Stimulated activated CD4-positive, alpha-beta T cell treated with anti-CD3 and anti-CD28 coated beads, TNF-alpha, amount 100 ng/mL, for 1 hour (primary cell): ENCODE measurements around the gene SART1.
A peak's percentile ranks its signal among the peaks of the same experiment; 100 is the strongest.
"Not testable (repeated sequence)": the region's sequence is repeated elsewhere in the genome, so short reads cannot be mapped to it uniquely, and the experiment has no call there.

Experiments used
- DNase-seq, 3 donors: peaks; one replicate each; pipeline ENCODE4 v3.0.0-alpha.2; 2020; ENCODE audit warnings: low read depth in 3 of 3, low spot score in 1 of 3

SART1 gene

DNA sequence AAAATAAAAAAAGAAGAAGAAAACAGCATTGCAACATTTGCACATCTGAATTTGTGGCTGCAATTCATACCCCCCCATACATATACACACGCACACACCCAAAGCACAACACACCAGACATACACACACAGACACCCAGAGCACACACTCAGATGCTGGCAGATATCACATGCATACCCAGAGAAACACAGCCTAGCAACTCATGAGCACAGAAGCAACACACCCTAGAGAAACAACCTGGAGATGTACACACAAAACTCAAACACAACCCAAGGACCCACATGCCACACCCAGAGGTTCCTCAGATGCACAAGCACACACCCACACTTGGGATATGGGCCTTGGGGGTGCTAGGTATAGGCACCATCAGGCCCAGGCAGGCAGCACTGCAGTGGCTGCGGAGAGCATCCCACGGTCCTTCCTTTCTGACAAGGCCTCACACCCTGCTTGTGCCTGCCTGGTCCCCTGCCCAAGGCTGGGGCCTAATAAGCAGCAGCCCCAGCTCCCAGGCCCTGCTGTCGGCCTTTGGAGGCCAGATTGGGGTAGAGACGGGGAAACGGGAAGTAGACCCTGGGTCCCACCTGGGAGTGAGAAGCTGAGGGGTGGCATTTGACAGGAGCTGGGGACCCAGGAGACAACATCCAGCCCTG, 53.4 kb downstream of the SART1 start:
- DNase-seq: no peak

DNA sequence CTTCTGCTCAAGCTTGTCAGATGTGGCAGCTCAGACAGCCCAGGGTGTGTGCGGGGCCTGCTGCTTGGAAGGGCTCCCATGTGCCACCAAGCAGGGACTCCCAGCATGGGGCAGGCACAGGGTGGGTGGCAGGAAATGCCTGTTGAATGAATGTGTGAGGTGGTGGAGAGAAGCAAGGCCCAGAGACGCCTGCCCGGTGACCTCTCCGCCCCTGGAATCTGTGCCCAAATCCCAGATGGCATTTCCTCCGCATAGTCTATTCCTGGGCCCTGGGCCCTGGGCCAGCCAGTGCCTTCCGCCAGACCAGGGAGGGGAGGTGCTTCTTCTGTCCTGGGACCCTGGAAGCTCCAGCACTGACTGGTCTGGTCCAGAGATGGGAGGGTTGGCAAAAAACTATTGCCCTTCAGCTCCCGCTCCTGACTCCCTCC, 53.9 kb downstream of the SART1 start:
- no peak for DNase-seq

DNA sequence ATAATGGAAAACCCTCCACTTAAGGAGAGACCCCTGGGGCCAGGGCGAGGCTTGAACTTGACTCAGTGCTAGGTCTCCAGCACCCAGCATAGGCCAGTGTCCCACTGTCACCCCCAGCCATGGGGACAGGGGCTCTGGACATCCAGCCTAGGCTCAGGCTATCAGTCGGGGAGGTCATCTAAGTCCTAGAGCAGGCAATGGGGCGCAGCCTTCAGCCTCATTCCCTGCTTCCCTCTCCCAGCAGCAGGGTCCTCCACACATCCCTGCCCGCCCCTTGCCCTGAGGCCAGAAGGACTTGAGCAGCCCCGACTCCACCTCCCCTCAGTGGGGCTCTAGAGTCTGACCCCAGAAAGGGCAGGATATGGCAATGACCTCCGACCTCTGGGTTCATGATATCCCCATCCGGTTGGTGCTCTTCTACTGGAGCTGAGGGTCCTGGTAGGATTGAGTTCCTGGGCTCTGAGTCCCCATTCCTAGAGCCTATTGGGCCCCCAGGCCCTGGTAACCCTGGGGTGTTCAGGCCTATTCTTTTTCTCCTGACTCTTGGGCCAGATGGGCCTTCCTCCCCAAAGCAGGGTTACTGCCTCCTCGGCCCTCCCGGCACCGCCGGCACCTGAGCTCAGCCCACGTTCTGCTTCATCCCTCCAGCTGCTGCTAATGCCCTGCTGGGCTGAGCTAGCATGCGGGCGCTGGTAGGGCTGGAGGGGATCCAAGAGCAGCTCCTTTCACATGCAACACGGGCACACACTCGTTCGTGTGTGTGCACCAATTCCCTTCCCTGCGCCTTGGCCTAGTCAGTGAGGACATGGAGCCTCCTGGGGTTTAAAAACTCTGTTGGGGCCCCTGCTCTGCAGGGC, 54.6 kb downstream of the SART1 start:
- no peak for DNase-seq

DNA sequence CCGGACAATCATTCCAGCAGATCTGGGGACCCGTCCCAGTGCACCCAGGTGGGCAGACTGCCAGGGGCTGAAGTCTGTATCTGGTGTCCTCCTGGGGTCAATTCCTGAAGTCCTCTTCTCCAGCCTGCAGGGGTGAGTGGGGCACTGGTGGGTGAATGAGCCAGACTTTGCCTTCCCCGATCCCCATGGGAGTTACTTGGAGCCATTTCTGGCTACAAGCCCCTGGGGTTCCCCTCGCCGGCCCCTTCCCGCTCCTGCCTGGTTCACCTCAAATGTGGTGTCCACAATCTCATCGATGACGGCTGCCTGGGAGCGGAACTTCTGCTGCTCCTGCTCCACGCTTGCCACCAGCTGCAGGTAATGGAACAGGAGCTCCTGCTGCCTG, 55.3 kb downstream of the SART1 start:
- no peak for DNase-seq

DNA sequence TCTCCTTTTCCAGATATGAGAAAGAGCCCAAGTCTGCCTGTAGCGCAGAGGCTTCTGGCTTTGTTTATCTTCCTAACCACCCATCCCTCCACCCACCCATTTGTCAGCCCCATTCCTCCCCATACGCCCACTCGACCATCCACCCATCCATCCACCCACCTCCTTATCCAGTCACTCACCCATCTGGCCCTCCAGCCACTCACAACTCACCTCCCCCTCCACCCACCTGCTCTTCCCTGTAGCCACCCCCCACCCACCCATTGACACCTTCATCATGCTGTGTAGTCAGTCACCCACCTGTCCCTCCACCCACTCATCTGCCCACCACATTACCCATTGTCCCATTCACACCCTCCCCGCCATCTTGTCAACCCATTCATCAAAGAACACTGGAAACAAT, 55.8 kb downstream of the SART1 start:
- DNase-seq: no peak

DNA sequence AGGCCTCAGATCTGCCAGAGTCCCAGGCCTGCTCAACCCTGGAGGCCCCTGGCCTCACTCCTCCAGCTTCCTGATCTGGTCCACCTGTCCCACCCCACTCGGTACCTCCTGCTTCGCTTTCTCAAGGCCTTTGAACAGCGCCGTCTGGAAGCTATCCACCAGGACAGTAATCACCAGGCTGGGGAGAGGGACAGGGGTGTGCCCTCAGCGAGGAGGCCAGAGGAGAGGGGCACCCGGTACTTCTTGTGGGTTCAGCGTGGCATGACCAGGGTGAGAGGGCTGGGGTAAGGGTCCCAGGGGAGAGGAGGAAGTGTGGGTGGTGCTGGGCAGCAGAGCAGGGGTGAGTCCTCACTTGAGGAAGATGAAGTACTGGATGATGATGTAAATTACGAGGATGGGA, 58.7 kb downstream of the SART1 start:
- no peak for DNase-seq

DNA sequence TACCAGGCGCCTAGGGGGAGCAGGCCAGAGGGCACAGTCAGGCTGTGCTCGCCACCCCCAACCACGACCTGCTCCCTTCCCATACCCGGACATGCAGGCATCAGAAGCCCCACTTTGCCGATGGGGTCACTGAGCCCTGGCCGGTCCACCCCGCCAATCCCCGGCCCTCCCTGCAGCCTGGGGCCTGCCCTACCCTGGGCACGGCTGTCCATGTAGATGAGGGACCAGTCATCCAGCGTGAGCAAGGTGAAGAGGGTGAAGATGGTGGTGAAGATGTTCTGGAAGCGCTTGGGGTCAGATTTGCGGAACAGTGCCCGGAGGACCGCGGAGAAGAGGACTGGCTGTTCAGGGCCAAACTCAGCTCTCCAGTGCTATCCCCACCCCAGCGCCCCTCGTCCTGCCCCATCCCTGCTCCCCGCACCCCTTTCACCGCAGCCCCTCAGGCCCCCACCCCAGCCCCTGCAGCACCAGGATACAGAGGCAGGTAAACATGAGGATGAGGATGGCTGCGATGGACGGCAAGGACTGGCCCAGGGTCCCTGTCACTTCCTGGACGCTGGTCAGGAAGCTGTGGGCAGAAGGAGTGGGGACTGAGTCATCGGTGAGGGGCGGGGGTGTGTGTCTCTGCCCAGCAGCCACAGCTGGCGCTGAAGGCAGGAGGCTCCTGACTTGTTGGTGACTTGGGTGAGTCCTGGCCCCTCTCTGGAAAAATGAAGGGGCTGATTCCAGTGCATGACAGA, 59.3 kb downstream of the SART1 start:
- no peak for DNase-seq

DNA sequence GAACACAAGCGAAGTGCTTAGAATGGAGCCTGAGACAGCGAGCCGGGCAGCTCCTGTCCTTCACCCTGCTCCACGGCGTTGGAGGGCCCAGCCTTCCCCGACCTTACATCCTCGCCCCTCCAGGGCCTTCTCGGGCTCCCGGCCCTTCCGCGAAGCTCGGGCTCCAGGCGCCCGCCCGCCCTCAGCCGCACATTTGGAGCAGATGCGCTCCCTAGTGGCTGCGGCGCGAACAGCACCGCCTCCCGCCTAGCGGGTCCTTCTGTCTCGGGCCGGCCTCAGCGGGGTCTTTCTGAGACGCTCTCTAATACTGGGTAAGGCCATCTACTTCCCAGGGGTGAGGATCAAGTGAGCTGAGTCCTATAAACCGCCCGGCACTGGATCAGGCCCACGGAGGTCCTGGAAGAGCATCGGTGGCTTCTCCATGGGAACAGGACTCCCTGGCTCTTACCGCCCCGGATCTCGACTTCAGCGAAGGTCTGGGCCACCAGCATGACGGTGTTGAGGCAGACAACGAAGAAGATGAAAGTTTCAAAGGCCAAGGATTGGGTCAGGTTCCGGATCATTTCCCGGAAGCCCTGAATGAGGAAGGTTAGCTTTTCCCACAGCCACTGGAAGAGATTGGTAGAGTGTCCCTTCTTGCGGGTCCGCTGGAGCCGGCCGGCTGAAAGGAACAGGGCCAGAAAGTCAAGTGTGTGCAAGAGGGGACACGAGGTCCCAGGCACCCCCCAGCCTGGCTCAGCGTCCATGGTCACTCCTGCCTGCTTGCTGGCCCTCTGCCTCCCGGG, 61.1 kb downstream of the SART1 start:
- DNase-seq: peak; percentile 25 to 85 (median 50)

DNA sequence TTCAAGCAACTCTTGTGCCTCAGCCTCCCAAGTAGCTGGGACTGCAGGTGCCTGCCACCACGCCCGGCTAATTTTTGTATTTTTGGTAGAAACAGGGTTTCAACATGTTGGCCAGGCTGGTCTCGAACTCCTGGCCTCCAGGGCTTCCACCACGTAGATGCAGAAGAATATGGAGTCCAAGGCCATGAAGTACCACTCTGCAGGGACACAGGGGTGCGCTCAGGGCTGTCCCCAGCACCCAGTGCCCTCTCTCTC, 61.6 kb downstream of the SART1 start:
- DNase-seq: not testable (repeated sequence)

DNA sequence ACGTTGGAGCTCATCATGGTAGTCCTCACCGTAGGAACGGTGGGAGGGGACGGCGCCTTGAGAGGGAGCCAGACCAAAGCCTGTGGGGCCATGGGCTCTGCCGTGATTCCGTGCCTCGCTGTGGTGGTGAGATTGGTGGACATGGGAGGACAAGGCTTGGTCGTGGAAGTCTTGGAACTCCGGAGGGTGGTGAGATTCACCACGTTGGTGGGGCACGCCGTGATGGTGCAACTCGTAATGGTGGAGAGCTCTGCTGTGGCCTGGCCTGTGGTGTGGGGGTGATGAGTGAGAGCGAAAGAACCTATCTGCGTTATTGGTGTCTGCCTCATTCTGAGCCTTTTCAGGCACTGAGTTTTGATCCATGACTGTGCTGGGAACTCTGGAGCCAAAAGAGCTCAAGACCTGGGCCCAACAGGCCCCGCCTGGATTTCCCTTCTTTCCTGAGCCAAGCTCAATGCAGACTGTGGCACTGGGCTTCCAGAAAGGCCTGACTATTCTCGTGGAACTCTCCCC, 64.5 kb downstream of the SART1 start, which contains the start of gene CATSPER1:
Gene CATSPER1 (minus strand): TSS at position 463 of the 513 bp plus-strand sequence. CDS start 100 bp downstream, at position 363.
- DNase-seq: no peak
